ENCODE data around the gene NES.

The NES gene

GRCh38 chr1:156703336-156703735 lies 26.1 kb upstream of the NES start:
- DNase-seq = no peak

GRCh38 chr1:156700736-156701531 lies 23.7 kb upstream of the NES start:
- no peak for DNase-seq

GRCh38 chr1:156698995-156699394 lies 21.8 kb upstream of the NES start:
- no peak for DNase-seq

GRCh38 chr1:156697481-156697880 lies 20.3 kb upstream of the NES start:
- DNase-seq = no peak

- no peak for DNase-seq
These were observed 19.5 kb upstream of the NES start for GRCh38 chr1:156696755-156697154.

- no peak for DNase-seq
These were observed 17.4 kb upstream of the NES start for GRCh38 chr1:156694690-156694962.

- no peak for DNase-seq
These were observed 16.9 kb upstream of the NES start for GRCh38 chr1:156693848-156694689.

- DNase-seq = peak; percentile 70
These were observed 16.0 kb upstream of the NES start for GRCh38 chr1:156692925-156693847.

GRCh38 chr1:156692441-156692924 lies 15.3 kb upstream of the NES start:
- no peak for DNase-seq

GRCh38 chr1:156691665-156692440 lies 14.6 kb upstream of the NES start:
- no peak for DNase-seq

GRCh38 chr1:156691191-156691590 lies 14.0 kb upstream of the NES start:
- DNase-seq = no peak

GRCh38 chr1:156690675-156691036 lies 13.4 kb upstream of the NES start:
- no peak for DNase-seq

GRCh38 chr1:156689953-156690674 lies 12.9 kb upstream of the NES start:
- peak; percentile 43 for DNase-seq

- DNase-seq = peak; percentile 72
These were observed 12.1 kb upstream of the NES start for GRCh38 chr1:156689035-156689952.

GRCh38 chr1:156684227-156684782 lies 7.1 kb upstream of the NES start:
- no peak for DNase-seq

GRCh38 chr1:156682166-156682890 lies 5.1 kb upstream of the NES start:
- no peak for DNase-seq

- DNase-seq = no peak
These were observed 4.2 kb upstream of the NES start for GRCh38 chr1:156681196-156681960.

GRCh38 chr1:156680056-156680455 lies 2.8 kb upstream of the NES start:
- no peak for DNase-seq

Data from NCI-H2171 treated with DMSO at 0.1 percent for 48 hours (cell line).